Endothelial cell of umbilical vein (primary cell): Measurements from ENCODE around the gene STK32C. TPM values are rescaled to one million over a fixed set of nuclear protein-coding genes. Genes with fewer than 3 reads are reported as not detected.

Experiments
- BruUV-seq: library from RNA; stranded (reverse); fragments of 400-500 nt; replicated peaks from 2 replicates; lab custom pipeline; 2021; lab: Mats Ljungman, UMichigan
- CTCF ChIA-PET: fragments of 300-600, 350-600 bp; sonication (Branson Sonifier 250); formaldehyde crosslinking; loops from one replicate; lab custom pipeline; 2021; ENCODE audit warnings: antibody characterized with exemption, inconsistent platforms; lab: Charles Lee
- POLR2A ChIA-PET: fragments of 300-600, 350-600 bp; sonication (Branson Sonifier 250); formaldehyde crosslinking; loops from one replicate; lab custom pipeline; 2021; ENCODE audit warnings: antibody characterized with exemption, inconsistent platforms; lab: Charles Lee
- DNase-seq: peaks from one replicate; pipeline ENCODE4 v3.0.0-alpha.2; 2011; ENCODE audit warnings: low read depth, low spot score
- FAIRE-seq: peaks from 2 replicates; lab custom pipeline; 2011; peaks lifted over from hg19 to GRCh38; lab: Jason Lieb, UNC
- H2AFZ ChIP-seq: 2 replicates; pipeline ENCODE4 v1.6.0; 2012; ENCODE audit warnings: low read depth, low read length, control low read depth, inconsistent platforms
- H3K27ac ChIP-seq: 2 replicates; pipeline ENCODE4 v1.5.1; 2011; ENCODE audit warnings: low read depth, mild to moderate bottlenecking, control low read depth, low read length, moderate library complexity; ENCODE audit not compliant: insufficient read depth
- H3K27me3 ChIP-seq, 2 experiments: 2 replicates each; pipeline versions ENCODE4 v1.6.0 to v1.6.1; 2011; ENCODE audit warnings: low read length in 2 of 2, mixed read lengths in 1 of 2; ENCODE audit not compliant: control insufficient read depth in 2 of 2, insufficient read depth in 2 of 2
- H3K36me3 ChIP-seq, 2 experiments: 2 replicates in 1 of 2; 3 replicates in 1 of 2; pipeline ENCODE4 v1.5.1; 2011; ENCODE audit warnings: low read length in 2 of 2, mild to moderate bottlenecking in 1 of 2, moderate library complexity in 1 of 2; ENCODE audit not compliant: control insufficient read depth in 2 of 2, insufficient read depth in 2 of 2; ENCODE audit errors: extremely low read depth in 1 of 2
- H3K4me1 ChIP-seq: 3 replicates; pipeline ENCODE4 v1.5.1; 2011; ENCODE audit warnings: mild to moderate bottlenecking, low read length; ENCODE audit not compliant: control insufficient read depth, insufficient read depth; ENCODE audit errors: extremely low read depth
- H3K4me2 ChIP-seq: 2 replicates; pipeline ENCODE4 v1.6.1; 2011; ENCODE audit warnings: low read length, control low read depth, mixed read lengths; ENCODE audit not compliant: insufficient read depth
- H3K4me3 ChIP-seq, 3 experiments: fragments of 200-600 bp in 1 of 3; sonication (generic), shearing (Covaris generic) in 1 of 3; replicated peaks in 1 of 3; 2 replicates each; pipeline ENCODE4 v1.5.1; 2011 to 2016; ENCODE audit warnings: control low read depth in 3 of 3, low read length in 3 of 3, mild to moderate bottlenecking in 2 of 3, inconsistent platforms in 1 of 3, low read depth in 1 of 3, moderate library complexity in 1 of 3; ENCODE audit not compliant: insufficient read depth in 1 of 3
- H3K79me2 ChIP-seq: 2 replicates; pipeline ENCODE4 v1.6.0; 2012; ENCODE audit warnings: low read length, inconsistent platforms; ENCODE audit not compliant: control insufficient read depth, insufficient read depth
- H3K9ac ChIP-seq: replicated peaks from 2 replicates; pipeline ENCODE3; 2011; ENCODE audit warnings: low read length, control low read depth; ENCODE audit not compliant: insufficient read depth; ENCODE audit errors: extremely low read depth
- H3K9me1 ChIP-seq: replicated peaks from 3 replicates; pipeline ENCODE4 v1.6.0; 2011; ENCODE audit warnings: mild to moderate bottlenecking, low read length; ENCODE audit not compliant: control insufficient read depth, insufficient read depth; ENCODE audit errors: extremely low read depth
- H3K9me3 ChIP-seq: replicated peaks from 2 replicates; pipeline ENCODE4 v1.5.1; 2012; ENCODE audit warnings: low read length, inconsistent platforms; ENCODE audit not compliant: control insufficient read depth, insufficient read depth
- H4K20me1 ChIP-seq: replicated peaks from 2 replicates; pipeline ENCODE3; 2011; ENCODE audit warnings: mild to moderate bottlenecking, low read length; ENCODE audit not compliant: control insufficient read depth, insufficient read depth; ENCODE audit errors: extremely low read depth
- CTCF ChIP-seq, 2 donors: IDR thresholded peaks; 1 replicate in 1 of 2; 2 replicates in 1 of 2; pipeline ENCODE4 v1.5.1; 2011; ENCODE audit warnings: low read length in 2 of 2, mild to moderate bottlenecking in 2 of 2, moderate library complexity in 2 of 2, control low read depth in 1 of 2, inconsistent platforms in 1 of 2, low read depth in 1 of 2; ENCODE audit not compliant: insufficient read depth in 1 of 2; ENCODE audit errors: extremely low read depth in 1 of 2
- EZH2 ChIP-seq: IDR thresholded peaks from 2 replicates; pipeline ENCODE4 v1.6.1; 2012; ENCODE audit warnings: borderline replicate concordance, low read depth, mild to moderate bottlenecking, moderate library complexity, low read length, inconsistent platforms; ENCODE audit not compliant: severe bottlenecking
- FOS ChIP-seq: IDR thresholded peaks from 2 replicates; pipeline ENCODE4 v1.6.1; 2011; ENCODE audit warnings: mild to moderate bottlenecking, low read length, moderate library complexity, borderline replicate concordance; ENCODE audit not compliant: insufficient read depth
- GATA2 ChIP-seq: IDR thresholded peaks from 2 replicates; pipeline ENCODE4 v1.7.0; 2011; ENCODE audit warnings: low read depth, mild to moderate bottlenecking, moderate library complexity, mixed read lengths, low read length; ENCODE audit not compliant: insufficient read length, insufficient read depth
- JUN ChIP-seq: IDR thresholded peaks from 2 replicates; pipeline ENCODE4 v1.6.1; 2011; ENCODE audit warnings: borderline replicate concordance, low read depth; ENCODE audit not compliant: insufficient read length, insufficient read depth
- MAX ChIP-seq: IDR thresholded peaks from 2 replicates; pipeline ENCODE4 v1.6.1; 2011; ENCODE audit not compliant: insufficient read depth, insufficient read length
- MYC ChIP-seq: IDR thresholded peaks from one replicate; pipeline ENCODE4 v1.6.1; 2011; ENCODE audit warnings: mild to moderate bottlenecking, low read depth, low read length
- POLR2A ChIP-seq: IDR thresholded peaks from 2 replicates; pipeline ENCODE4 v1.6.1; 2012; ENCODE audit warnings: low read depth, mild to moderate bottlenecking, control low read depth, low read length
- POLR2AphosphoS5 ChIP-seq: IDR thresholded peaks from 2 replicates; pipeline ENCODE4 v1.6.1; 2012; ENCODE audit warnings: low read depth, mild to moderate bottlenecking, control low read depth, low read length, moderate library complexity; ENCODE audit not compliant: insufficient read depth
- dilution Hi-C: fragments of 300-500 bp; cut with MboI; formaldehyde crosslinking; loops from one replicate; pipeline ENCODE4 v1.15.0; 2019; ENCODE audit warnings: low sequenced_read_pairs; ENCODE audit not compliant: extremely low pct_ligation_motif_present
- intact Hi-C: fragments of 100-400 bp; cut with micrococcal nuclease; formaldehyde crosslinking; loops from one replicate; pipeline ENCODE4 v1.10.0; 2022
- polyA plus RNA-seq, 4 experiments: library from polyadenylated mRNA; depleted of rRNA in 3 of 4; stranded (reverse) in 3 of 4; unstranded in 1 of 4; fragments of >200 nt; gene quantifications; 2 replicates each; pipeline versions ENCODE4 v1.2.1 to v1.2.3, GENCODE V29; 2011 to 2012; ENCODE audit warnings: missing spikeins in 1 of 4
- total RNA-seq: library from RNA; stranded (reverse); gene quantifications from 2 replicates; pipeline ENCODE4 v1.2.3, GENCODE V29; 2021

Gene STK32C
- total and polyA plus RNA-seq, 2 donors (not counting 3 experiments of a cell fraction or from before 2014, with no cell fraction given): 5.4 to 14.1 TPM

GRCh38 chr10:132189810-132190422, 117.8 kb downstream of the STK32C start:
- Histone ChIP-seq H3K4me3 (no peak overlapping the region), H3K9me1 (no peaks in the 10 kb centered on the region), H3K79me2 (no peaks in the 10 kb centered on the region), H3K36me3 (no peaks in the 10 kb centered on the region), H3K9me3 (no peaks in the 10 kb centered on the region), H3K9ac (no peak overlapping the region), H3K27me3 (peaks cover 6 to 13% of the 10 kb centered on the region in 2 experiments), H3K27ac (no peak overlapping the region), H2AFZ (no peak overlapping the region), H3K4me1 (no peaks in the 10 kb centered on the region), H4K20me1 (no peaks in the 10 kb centered on the region), H3K4me2 (no peak overlapping the region)
- dilution Hi-C loops (no loop called here), intact Hi-C loops (no loop called here)
- TF ChIP-seq EZH2: no peak
- TF ChIP-seq POLR2A: no peak
- no peak for TF ChIP-seq GATA2
- TF ChIP-seq POLR2AphosphoS5: no peak
- TF ChIP-seq JUN: no peak
- no peak for TF ChIP-seq MYC
- TF ChIP-seq MAX: no peak
- no peak for TF ChIP-seq CTCF (IDR thresholded peaks at IDR 0.05; ENCODE audit: extremely low read depth in 1 of 2, insufficient read depth in 1 of 2, low read depth in 1 of 2, low read length in 2 of 2)
- no peak for TF ChIP-seq FOS
- CTCF ChIA-PET: no interaction called here
- no TSS peak for BruUV-seq
- no peak for FAIRE-seq
- DNase-seq: no peak
- POLR2A ChIA-PET: no interaction called here
